Dermis microvascular lymphatic vessel endothelial cell (primary cell): ENCODE results near the gene CORT. TPM values are rescaled to one million over a fixed set of nuclear protein-coding genes. Genes with fewer than 3 reads are reported as not detected.
"Not testable (repeated sequence)": the region's sequence is repeated elsewhere in the genome, so short reads cannot be mapped to it uniquely, and the experiment has no call there.

Experiments
- DNase-seq, 2 donors: peaks; one replicate each; pipeline versions ENCODE4 v3.0.0 to v3.0.0-alpha.2; 2010; ENCODE audit warnings: low read depth in 2 of 2
- total RNA-seq: library from RNA; depleted of rRNA; stranded (reverse); fragments of >200 nt; gene quantifications from 2 replicates; pipeline ENCODE4 v1.2.1, GENCODE V29; 2014

The CORT gene
- total RNA-seq, 1 donor from 2014 or later = 0.13 TPM

DNA sequence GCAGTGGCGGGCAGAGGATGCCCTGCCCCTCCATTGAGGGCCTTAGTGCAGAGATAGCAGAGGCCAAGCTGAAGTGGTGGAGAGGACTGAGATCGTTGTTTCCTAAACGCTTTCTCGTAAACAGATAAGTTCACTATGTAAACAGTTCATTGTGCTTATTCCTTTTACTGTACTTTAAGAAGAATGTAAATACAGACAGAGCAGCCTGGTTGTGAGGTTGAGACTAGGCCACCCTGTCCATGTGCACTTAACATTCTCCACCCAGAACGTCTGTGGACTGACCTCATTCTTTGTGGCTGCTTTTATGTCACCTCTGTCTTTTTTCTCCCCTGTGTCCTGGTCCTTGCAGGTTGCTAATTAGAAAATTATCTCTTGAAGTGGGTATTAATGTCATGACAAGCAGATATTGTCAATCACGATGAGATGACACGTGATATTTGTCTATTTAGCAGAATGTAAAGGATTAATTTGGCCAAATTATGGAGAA is 11.1 kb upstream of the CORT start:
- DNase-seq = no peak

DNA sequence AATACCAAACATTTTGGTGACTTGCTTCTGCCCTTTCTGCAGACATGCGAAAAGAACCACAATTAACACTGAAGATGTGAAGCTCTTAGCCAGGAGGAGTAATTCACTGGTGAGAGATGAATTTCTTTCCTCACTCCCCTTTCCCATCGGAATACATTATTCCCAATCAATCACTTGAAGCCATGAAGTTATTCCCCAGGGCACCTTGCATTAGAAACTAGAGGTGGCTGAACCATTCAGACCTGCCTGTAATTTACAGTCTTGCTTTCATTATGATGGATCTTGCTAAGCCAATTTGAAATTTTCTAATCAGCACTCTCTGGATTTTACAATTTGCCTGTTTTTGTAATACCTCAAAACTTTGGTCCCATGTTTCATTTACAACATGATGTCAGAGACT is 9.5 kb upstream of the CORT start:
- no peak for DNase-seq

DNA sequence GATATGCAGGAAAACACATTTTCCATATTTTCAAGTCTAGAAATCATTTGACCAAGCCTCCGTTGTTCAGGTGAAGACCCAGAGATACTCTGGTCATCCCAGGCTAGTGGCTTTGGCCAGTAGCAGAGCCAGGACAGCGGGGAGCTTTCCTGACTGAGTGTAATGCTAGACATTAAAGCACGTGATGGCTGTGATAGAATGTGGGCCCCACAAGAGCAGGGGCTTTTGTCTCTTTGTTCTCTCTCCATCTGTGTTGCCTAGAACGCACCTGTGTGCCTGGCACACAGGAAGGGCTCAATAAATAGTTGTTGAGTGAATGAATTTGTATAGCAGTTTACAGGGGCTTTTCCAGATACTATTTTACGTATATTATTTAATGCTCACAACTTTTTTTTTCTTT is 9.0 kb upstream of the CORT start:
- no peak for DNase-seq

DNA sequence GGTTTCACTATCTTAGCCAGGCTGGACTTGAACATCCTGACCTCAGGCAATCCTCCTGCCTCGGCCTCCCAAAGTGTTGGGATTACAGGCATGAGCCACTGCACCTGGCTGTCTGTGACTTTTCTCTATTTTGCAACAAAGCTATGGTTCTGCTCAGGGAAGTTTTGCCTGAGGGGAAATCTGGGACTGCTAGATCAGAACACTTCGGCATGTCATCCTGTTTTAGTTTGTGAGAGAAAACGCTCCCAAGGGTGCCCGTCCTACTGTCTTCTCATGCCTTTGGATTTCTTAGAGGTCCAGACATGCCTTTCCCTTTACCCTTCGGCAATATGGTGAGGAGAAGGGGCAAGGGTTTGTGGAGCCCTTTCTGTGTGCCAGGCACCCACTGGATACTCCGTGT is 5.6 kb upstream of the CORT start:
- DNase-seq = no peak

DNA sequence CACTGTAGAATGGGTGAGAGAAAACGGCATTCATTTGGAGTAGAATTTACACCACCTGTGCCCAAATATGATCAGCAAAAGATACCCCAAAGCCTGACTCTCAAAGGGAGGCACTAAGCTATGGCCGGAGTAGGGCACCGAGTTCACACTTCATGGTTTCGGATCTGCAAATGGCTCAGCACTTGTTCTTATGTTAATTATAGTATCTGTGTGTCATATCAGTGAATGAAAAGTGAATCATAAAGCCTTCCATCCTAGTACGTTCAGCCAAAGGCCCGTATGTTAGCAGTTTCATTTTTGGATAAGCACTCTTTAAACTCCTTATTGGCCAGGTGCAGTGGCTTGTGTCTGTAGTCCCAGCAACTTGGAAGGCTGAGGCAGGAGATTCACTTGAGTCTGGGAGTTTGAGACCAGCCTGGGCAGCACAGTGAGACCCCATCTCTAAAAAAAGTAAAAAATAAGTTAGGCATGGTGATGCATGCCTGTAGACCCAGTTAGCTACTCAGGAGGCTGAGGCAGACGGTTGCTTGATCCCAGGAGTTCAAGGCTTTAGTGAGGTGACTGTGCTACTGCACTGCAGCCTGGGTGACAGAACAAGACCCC is 4.9 kb upstream of the CORT start:
- DNase-seq = no peak

DNA sequence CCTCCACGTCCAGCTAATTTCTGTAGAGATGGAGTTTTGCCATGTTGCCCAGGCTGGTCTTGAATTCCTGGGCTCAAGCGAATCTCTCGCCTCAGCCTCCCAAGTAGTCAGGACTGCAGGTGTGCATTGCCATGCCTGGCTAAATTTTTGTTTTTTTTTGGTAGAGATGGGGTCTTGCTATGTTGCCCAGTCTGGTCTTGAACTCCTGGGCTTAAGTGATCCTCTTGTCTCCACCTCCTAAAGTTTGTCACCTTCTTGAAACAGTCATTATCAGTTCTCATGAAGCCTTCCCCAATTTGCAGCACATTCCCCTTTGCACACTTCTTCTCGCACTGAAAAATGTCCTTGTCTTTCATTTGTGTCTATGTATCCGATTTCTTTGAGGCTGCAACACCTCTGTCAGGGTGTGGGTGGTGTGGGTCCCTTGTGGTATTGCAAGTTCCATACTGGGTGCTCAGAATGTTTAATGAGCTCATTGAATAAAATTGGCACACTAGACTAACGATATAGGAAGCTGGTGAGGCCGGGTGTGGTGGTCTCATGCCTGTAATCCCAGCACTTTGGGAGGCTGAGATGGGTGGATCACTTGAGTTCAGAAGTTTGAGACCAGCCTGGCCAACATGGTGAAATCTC is 2.9 kb upstream of the CORT start:
- no peak for DNase-seq

DNA sequence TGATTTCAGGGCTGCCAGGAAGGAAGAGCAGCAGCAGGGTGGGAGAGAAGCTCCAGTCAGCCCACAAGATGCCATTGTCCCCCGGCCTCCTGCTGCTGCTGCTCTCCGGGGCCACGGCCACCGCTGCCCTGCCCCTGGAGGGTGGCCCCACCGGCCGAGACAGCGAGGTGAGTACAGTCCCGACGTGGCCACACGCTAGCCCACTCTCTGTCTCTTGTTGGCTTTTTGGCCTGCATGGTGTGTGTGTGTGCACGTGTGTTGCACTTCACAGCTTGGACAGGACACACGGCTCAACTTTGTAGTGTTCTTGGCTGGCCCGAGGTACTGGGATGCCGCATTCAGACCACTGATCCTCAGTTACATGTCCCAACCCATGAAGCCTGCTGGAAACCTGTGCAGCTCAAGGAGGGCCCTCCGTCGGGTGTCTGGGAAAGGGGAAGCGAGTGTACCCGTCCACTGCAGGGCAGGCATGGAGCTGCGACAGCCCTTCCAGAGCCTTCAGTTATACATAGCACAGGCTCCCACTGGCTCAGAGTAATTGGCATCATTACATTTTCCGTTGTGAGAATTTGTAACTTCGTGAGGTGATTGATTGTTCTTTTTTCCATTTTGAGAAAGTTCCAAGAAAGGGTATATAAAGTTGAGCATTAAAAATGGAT is 454 bp downstream of the CORT start:
- no peak for DNase-seq

DNA sequence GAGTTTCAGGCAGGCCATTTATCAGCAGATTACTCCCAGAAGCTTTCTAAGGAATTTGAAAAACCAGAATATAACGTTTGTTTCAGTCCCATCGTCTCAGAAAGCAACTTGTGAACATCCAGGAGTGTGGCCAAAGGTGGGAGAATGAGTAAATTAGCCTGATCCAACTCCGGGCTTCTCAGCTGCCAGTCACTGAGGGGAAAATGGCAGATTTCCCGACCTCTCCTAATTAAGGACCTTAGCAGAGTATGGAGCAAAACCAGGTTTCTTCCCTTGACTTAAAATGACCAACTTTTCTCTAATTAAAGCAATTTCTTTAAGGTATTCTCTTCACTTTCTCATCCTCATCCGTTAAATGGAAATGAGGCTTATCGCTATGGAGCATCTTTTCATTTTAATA is 1.0 kb downstream of the CORT start:
- DNase-seq = no peak

DNA sequence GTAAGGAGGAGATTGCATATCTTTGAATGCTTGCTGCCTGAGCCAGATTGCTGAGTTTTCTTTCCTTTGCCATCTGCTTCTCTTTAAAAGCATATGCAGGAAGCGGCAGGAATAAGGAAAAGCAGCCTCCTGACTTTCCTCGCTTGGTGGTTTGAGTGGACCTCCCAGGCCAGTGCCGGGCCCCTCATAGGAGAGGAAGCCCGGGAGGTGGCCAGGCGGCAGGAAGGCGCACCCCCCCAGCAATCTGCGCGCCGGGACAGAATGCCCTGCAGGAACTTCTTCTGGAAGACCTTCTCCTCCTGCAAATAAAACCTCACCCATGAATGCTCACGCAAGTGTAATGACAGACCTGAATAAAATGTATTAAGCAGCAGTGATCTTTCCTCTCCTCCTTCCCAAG is 1.5 kb downstream of the CORT start:
- peak in 1 of 2 donors; percentile 12 for DNase-seq

DNA sequence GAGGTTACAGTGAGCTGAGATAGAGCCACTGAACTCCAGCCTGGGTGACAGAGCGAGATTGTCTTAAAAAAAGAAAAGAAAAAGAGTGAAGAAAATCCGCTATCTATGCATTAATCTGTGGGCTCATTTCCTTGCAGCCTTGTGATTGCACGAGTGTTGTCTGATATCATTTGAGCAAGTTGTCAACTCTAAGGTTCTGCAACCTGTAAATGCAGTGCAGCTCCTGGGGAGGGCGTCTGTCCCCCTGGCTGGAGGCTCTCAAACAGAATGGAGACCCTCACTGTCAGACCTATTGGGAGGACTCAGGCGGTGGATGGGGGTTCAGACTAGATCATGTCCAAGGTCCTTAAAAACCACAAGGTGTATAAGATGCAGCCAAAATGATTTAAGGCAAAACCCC is 6.2 kb downstream of the CORT start:
- DNase-seq = no peak

DNA sequence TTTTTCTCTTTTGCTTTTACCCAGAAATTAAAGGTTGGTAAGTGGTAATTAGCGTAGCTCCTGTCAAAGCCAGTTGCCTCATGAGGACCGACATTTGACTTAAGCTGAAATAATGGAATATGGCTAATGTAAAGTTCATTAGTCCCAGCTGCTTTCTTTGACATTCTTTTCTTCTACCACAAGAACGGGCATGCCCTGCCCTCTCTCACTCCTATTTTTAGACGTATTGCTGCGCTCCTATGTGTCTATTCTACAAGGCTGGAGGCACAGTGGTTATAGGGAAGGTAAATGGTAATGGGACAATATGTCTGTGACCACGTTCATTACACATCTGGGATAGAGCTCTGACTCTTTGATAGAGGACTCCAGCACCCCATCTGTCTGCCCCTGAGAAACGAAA is 6.8 kb downstream of the CORT start:
- no peak for DNase-seq

DNA sequence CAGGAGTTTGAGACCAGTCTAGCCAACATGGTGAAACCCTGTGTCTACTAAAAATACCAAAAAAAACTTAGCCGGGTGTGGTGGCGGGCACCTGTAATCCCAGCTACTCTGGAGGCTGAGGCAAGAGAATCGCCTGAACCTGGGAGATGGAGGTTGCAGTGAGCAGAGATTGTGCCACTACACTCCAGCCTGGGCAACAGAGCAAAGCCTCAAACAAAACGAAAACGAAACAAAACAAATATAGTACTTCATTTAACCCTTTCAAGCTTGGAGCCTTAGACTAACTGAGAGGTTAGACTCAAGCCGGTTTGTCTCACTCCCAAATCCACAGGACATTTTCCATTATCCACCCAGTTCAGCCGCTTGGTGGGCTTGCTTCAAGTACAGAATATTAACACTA is 7.6 kb downstream of the CORT start:
- DNase-seq = not testable (repeated sequence)

DNA sequence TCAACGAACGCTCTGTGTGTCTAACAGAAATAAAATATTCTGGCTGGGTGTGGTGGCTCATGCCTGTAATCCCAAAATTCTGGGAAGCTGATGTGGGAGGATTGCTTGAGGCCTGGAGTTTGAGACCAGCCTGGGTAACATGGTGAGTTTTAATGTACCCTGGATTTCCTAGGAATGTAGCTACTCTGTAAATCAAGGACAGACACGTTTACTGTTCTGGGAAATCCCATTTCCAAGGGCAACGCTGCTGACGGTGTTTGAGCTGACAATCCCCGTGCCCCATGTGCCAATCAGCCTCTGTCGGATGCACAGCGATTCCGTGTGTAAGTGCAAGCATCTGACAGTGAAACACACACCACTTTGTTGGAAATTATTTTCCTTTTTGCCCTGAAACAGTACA is 8.0 kb downstream of the CORT start:
- peak in 1 of 2 donors; percentile 42 for DNase-seq

DNA sequence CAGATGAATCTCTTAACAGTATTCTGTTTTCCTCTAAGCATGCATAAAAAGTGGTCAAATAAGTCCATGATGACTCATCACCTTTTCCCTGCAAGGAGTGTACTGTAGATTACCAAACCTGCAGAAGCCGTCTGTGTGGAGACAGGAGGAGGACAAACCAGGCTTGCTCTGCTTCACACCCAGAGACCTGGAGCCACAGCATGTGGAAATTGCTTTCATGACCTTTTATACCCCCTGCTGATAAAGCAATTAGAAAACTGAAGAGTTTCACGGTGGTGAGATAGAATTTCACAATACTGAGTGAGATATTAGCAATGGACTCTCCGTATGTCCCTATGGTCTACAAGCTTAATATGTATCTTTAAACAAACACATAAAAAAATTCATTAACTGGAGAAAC is 9.4 kb downstream of the CORT start:
- peak in 1 of 2 donors; percentile 53 for DNase-seq

DNA sequence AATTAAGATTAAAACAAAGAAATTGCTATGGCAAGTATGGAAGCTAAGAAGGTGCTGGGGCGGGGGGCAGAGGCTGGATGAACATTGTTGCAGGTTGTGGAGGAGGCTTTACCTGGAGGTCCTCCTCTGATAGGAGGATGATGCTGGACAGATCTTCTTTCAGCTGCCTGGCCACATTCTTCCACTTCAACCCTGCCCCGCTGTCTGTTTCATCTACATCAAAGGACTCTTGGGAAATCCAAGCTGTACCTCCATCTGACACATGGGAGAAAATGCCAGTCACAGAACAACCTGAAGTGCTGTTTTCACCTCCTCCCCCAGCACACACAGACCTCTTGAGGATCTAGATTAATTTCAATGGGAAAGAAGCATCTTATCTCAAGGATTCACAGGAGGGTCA is 17.2 kb downstream of the CORT start:
- DNase-seq = no peak

DNA sequence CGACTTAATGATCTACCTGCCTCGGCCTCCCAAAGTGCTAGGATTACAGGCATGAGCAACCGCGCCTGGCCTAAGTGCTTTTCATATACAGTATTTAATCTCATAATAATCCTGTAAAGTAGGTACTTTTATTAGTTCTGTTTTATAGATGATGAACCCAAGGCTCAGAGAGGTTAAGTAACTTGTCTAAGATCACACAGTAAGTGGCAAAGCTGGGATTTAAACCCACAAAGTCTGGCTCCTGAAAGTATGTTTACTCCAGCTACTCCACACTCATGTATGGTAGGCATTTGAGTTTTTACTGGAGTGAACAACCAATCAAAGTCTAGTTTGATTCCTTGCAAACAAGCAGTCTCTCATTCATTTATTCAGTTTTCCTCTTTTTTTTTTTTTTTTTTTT is 20.2 kb downstream of the CORT start:
- no peak for DNase-seq

DNA sequence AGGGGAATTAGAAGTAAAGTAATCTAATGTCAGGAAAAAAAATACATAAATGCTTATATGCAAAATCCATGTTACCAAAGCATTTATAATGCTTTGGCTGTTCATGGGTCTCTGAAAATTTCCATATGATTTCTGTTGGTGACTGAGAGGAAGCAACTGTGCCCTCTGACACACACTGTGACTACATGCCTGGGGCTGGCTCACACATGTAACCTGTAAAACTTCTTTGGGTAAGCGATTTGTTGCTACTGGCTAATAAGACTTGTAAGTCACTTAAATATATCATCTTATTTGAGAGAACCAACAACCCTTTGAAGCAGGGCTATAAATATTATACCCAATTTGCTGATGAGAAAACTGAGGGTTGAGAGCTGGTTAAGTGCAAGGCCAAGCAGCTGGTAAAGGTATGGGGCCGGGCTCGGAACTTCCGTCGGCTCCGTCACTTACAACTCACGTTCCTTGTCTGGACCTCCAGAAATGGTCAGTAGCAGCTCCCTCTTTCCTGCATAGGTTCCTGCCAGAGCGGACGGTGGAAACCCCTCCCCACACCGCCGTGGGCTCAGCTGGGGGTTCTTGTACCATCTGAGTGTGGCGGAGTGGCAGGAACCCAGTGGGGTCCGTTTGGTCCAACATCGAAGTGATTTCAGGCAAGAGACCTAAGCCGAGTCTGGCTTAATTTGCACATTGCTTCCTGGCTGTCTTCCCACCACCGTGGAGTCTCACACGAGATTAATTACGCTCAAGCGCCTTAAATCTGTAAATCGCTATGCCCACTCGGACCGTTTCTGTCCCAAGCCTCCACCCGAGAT is 21.8 kb downstream of the CORT start:
- peak in 1 of 2 donors; percentile 31 for DNase-seq

DNA sequence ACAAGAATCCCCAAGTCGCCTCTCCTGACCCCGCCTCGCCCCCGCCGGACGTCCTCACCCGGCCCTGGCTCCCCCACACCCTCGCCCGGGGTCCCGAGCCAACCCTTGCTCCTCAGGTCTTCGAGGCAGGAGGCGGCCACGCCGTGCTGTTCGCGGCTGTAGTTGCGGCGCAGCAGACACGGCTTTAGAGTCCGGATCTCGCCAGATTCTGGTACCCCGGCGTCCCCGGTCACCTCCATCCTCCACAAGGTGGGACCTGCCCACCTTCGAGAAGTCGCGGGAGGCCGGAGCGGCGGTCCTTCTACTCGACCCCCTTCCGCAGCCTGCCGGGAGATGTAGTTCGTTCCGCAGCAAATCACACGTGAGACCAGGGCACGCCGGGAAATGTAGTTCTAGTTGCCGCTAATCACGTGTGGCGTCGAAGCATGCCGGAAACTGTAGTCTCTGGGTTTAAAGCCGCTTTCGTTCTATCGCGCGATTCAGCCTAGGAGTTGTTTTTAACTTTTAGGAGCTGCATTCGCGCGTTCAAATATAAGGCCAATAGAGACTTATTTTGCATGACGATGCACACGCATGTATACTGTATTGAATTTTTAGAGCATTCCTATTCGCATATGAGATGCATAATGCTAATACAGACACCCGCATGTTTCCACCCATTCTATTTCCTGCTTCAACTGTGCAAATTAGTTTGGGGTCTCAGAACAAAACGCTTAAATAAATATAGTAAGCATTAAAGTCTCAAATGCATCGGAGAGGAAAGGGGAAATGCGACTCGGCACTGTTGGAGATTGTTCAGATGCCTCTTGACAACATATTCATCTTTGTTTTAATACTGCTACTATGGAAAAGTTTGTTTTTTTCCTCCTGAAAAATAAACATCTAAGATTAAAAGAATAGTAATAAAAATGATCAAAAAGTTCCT is 22.7 kb downstream of the CORT start, which contains the start of gene DFFA:
Gene DFFA (minus strand): TSS at position 310 of the 925 bp plus-strand sequence. CDS start 71 bp downstream, at position 239.
- peak; percentile 92 to 96 for DNase-seq

DNA sequence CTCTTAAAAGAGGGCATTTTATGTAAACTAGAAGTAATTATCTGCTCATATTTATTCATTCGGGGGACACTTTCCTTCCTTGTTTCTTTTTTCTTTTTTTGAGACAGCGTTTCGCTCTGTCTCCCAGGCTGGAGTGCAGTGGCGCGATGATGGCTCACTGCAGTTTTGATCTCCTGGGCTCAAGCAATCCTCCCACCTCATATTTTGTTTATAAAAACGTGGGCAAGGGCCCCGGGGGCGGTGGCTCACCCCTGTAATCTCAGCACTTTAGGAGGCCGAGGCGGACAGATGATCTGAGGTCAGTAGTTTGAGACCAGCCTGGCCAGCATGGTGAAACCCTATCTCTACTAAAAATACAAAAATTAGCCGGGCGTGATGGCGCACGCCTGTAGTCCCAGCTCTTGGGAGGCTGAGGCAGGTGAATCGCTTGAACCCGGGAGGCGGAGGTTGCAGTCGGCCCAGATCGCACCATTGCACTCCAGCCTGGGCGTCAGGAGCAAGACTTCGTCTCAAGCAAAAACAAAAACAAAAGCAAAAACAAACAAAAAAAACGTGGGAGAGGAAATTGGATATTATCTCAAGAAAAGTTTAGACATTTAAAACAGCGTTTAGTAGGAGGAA is 23.4 kb downstream of the CORT start:
- no peak for DNase-seq

DNA sequence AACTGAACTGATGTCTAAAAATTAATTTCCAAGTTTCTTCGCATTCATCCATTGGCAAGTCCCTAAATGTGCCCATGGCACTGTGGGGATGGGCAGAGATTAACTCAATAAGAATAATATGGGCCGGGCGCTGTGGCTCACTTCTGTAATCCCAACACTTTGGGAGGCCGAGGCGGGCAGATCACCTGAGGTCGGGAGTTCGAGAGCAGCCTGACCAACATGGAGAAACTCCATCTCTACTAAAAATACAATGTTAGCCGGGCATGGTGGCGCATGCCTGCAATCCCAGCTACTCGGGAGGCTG is 24.4 kb downstream of the CORT start:
- DNase-seq = not testable (repeated sequence)
